HEK293T (cell line): Measurements from ENCODE around the gene NOL9.

Experiments
- ARNT ChIP-seq: fragments of 450-650 bp; IDR thresholded peaks from 2 replicates; pipeline ENCODE4 v1.6.1; 2017; ENCODE audit warnings: mild to moderate bottlenecking
- BHLHE40 ChIP-seq: fragments of 450-650 bp; IDR thresholded peaks from 2 replicates; pipeline ENCODE4 v1.6.1; 2016; ENCODE audit warnings: mild to moderate bottlenecking, moderate library complexity, borderline replicate concordance
- CTBP1 ChIP-seq: fragments of 450-650 bp; IDR thresholded peaks from 2 replicates; pipeline ENCODE4 v1.6.1; 2016; ENCODE audit warnings: borderline replicate concordance
- ELF4 ChIP-seq: fragments of 450-650 bp; IDR thresholded peaks from 2 replicates; pipeline ENCODE4 v1.6.1; 2017; ENCODE audit warnings: antibody characterized with exemption
- FOXM1 ChIP-seq: fragments of 450-650 bp; IDR thresholded peaks from 2 replicates; pipeline ENCODE4 v1.6.1; 2017; ENCODE audit warnings: mild to moderate bottlenecking, borderline replicate concordance
- LEF1 ChIP-seq: fragments of 450-650 bp; IDR thresholded peaks from 2 replicates; pipeline ENCODE4 v1.6.1; 2017; ENCODE audit warnings: mild to moderate bottlenecking, borderline replicate concordance
- SP1 ChIP-seq: fragments of 450-650 bp; IDR thresholded peaks from 2 replicates; pipeline ENCODE4 v1.6.1; 2017
- TARDBP ChIP-seq: fragments of 450-650 bp; IDR thresholded peaks from 2 replicates; pipeline ENCODE4 v1.6.1; 2016

- TF ChIP-seq ARNT (no peak), ELF4 (no peak), BHLHE40 (no peak), SP1 (no peak), TARDBP (no peak), CTBP1 (no peak), LEF1 (no peak), FOXM1 (no peak)
Measured at GRCh38 chr1:6472391-6472790, 81.9 kb downstream of the NOL9 start.
